GM19328 (cell line): ENCODE data around the gene RSPH6A.

ENCODE experiments used
- ATAC-seq: cut with Tn5 transposase; IDR thresholded peaks from one replicate; pipeline ENCODE4 v1.9.1; 2021; ENCODE audit warnings: mild to moderate bottlenecking, moderate library complexity; ENCODE audit not compliant: unreplicated experiment

RSPH6A gene

GRCh38 chr19:45825917-45826893 lies 11.1 kb upstream of the RSPH6A start:
- ATAC-seq: no peak

GRCh38 chr19:45825263-45825605 lies 10.1 kb upstream of the RSPH6A start:
- no peak for ATAC-seq

GRCh38 chr19:45824531-45825262 lies 9.6 kb upstream of the RSPH6A start:
- no peak for ATAC-seq

GRCh38 chr19:45824041-45824471 lies 8.9 kb upstream of the RSPH6A start:
- ATAC-seq: no peak

GRCh38 chr19:45823182-45823581 lies 8.1 kb upstream of the RSPH6A start:
- ATAC-seq: no peak

- no peak for ATAC-seq
Observed at GRCh38 chr19:45822716-45823115, 7.6 kb upstream of the RSPH6A start.

- no peak for ATAC-seq
Observed at GRCh38 chr19:45821570-45821969, 6.5 kb upstream of the RSPH6A start.

GRCh38 chr19:45821103-45821521 lies 6.0 kb upstream of the RSPH6A start:
- no peak for ATAC-seq

GRCh38 chr19:45820413-45821102 lies 5.5 kb upstream of the RSPH6A start:
- ATAC-seq: no peak

- no peak for ATAC-seq
Observed at GRCh38 chr19:45819769-45820168, 4.7 kb upstream of the RSPH6A start.

- no peak for ATAC-seq
Observed at GRCh38 chr19:45817725-45818301, 2.7 kb upstream of the RSPH6A start.

- ATAC-seq: peak; percentile 80
Observed at GRCh38 chr19:45817010-45817724, 2.1 kb upstream of the RSPH6A start.

- no peak for ATAC-seq
Observed at GRCh38 chr19:45816236-45817009, 1.3 kb upstream of the RSPH6A start.

GRCh38 chr19:45815481-45816216 lies 541 bp upstream of the RSPH6A start:
- ATAC-seq: no peak

GRCh38 chr19:45814166-45814780 lies 835 bp downstream of the RSPH6A start:
- no peak for ATAC-seq

- ATAC-seq: no peak
Observed at GRCh38 chr19:45812297-45812696, 2.8 kb downstream of the RSPH6A start.

- ATAC-seq: no peak
Observed at GRCh38 chr19:45809643-45810159, 5.4 kb downstream of the RSPH6A start.

- no peak for ATAC-seq
Observed at GRCh38 chr19:45805719-45806118, 9.4 kb downstream of the RSPH6A start.

- no peak for ATAC-seq
Observed at GRCh38 chr19:45804959-45805230, 10.2 kb downstream of the RSPH6A start.
